Ovary (tissue), 9 donors: ENCODE data around the gene LRRC19. TPM values are rescaled to one million over a fixed set of nuclear protein-coding genes. Genes with fewer than 3 reads are reported as not detected.

Experiments used
- DNase-seq, 5 donors: peaks; one replicate each; pipeline ENCODE4 v3.0.0-alpha.2; 2019 to 2020
- H3K27ac ChIP-seq, 2 donors: fragments of 200-600 bp; one replicate each; pipeline versions ENCODE4 v1.5.1 to v1.8.0; 2019 to 2022
- H3K27me3 ChIP-seq: fragments of 200-600 bp; one replicate; pipeline ENCODE4 v1.8.0; 2022
- H3K36me3 ChIP-seq: fragments of 200-600 bp; sonication (generic); one replicate; pipeline ENCODE4 v1.5.1; 2019
- H3K4me1 ChIP-seq: one replicate; pipeline ENCODE4 v1.8.1; 2013; ENCODE audit warnings: mild to moderate bottlenecking, moderate library complexity; ENCODE audit not compliant: insufficient read depth
- H3K4me3 ChIP-seq: fragments of 200-600 bp; sonication (generic); one replicate; pipeline ENCODE4 v1.5.1; 2017
- H3K9me3 ChIP-seq, 2 donors: fragments of 200-600 bp in 1 of 2; sonication (generic) in 1 of 2; one replicate each; pipeline versions ENCODE4 v1.5.1 to v1.8.1; 2013 to 2019; ENCODE audit warnings: mild to moderate bottlenecking in 1 of 2, moderate library complexity in 1 of 2
- EP300 ChIP-seq: sonication (generic); formaldehyde crosslinking; IDR thresholded peaks from one replicate; pipeline ENCODE4 v1.6.1; 2017; ENCODE audit warnings: antibody characterized with exemption
- POLR2A ChIP-seq: fragments of 450-650 bp; IDR thresholded peaks from one replicate; pipeline ENCODE4 v1.6.1; 2017; ENCODE audit warnings: antibody characterized with exemption, mild to moderate bottlenecking, moderate library complexity
- WGBS, 3 donors: extraction: QIAGEN DNeasy Blood & Tissue Kit in 1 of 3; methylation state at CpG; one replicate each; pipeline versions ENCODE4 v1.1.5 to v1.1.7; 2013 to 2017; 5-methylcytosine and 5-hydroxymethylcytosine counted together
- intact Hi-C, 4 donors: fragments of 100-400 bp; cut with DNase I; formaldehyde crosslinking; loops; one replicate each; pipeline versions ENCODE4 v1.11.0 to v1.15.1; 2022 to 2023
- polyA plus RNA-seq, 2 donors: library from polyadenylated mRNA; stranded (reverse); fragments of 200-250 nt in 1 of 2; fragments of 350-450 nt in 1 of 2; fragmentation: Illumina TruSeq in 1 of 2; extraction: RNeasy Lipid Tissue Mini Kit (QIAGEN cat#74804) in 1 of 2; gene quantifications; one replicate each; pipeline ENCODE4 v1.2.3, GENCODE V29; 2013 to 2014
- total RNA-seq, 7 donors: library from RNA; depleted of rRNA in 2 of 7; stranded (reverse); fragments of >200 nt in 2 of 7; fragmentation: NEBNext Ultra II Directional in 3 of 7; extraction: Animal tissue kit (Norgen Biotek cat#: 25700) in 3 of 7; gene quantifications; one replicate each; pipeline versions ENCODE4 v1.1.0 to v1.2.4, GENCODE V29; 2016 to 2023
- TF ChIP-seq, protein P1 (sequence below), 3 donors: fragments of 450-650 bp in 2 of 3; fragments of 200-600 bp in 1 of 3; IDR thresholded peaks; one replicate each; pipeline versions ENCODE4 v1.5.1 to v1.8.0; 2016 to 2022; ENCODE audit warnings: antibody characterized with exemption in 3 of 3, mild to moderate bottlenecking in 1 of 3
- donor health status: DM: no; HTN: no; CAD: no; lungs with moderate emphysema.
- donor health status: DM: no; HTN: no; CAD: no.
- donor health status: Bipolar disorder and iron deficiency.
- donor health status: DM: yes; HTN: yes; CAD: no.
- donor health status: DM: no; HTN: no; CAD: no.
- donor health status: DM: yes; HTN: yes; CAD: no.

Gene LRRC19
- total and polyA plus RNA-seq, 9 donors = 0.08 TPM; not detected in 8

DNA sequence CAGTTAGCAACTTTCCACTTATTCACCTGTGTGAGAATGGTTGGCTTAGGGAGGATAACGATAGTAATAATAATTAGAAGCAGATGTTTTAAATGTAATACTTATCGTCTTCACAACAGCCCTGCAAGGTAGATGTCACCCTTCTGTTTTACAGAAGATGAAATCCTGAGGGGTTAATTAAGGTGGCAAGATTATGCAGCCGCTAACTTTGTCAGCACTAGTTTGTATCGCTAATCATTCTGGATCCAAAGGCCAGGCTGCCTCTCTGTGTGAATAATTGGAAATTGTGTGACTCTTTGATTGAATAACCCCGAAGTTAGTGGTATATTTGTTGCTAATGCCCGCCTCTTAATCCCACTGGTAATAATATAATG, 48.6 kb downstream of the LRRC19 start:
- DNase-seq = no peak
- WGBS, 3 donors = 9 to 17% (median 11%) methylated on average over 6 of the region's 6 CpGs
- Histone ChIP-seq H3K27ac (peak overlapping the region; percentile 51 to 69), H3K27me3 (no peaks in the 10 kb centered on the region), H3K4me1 (peaks cover 4% of the 10 kb centered on the region), H3K4me3 (peak overlapping the region; percentile 58), H3K36me3 (no peaks in the 10 kb centered on the region), H3K9me3 (no peaks in the 10 kb centered on the region)
- intact Hi-C loops = no loop called here
- TF ChIP-seq POLR2A (no peak), EP300 (no peak)
- TF ChIP-seq, protein P1, sequence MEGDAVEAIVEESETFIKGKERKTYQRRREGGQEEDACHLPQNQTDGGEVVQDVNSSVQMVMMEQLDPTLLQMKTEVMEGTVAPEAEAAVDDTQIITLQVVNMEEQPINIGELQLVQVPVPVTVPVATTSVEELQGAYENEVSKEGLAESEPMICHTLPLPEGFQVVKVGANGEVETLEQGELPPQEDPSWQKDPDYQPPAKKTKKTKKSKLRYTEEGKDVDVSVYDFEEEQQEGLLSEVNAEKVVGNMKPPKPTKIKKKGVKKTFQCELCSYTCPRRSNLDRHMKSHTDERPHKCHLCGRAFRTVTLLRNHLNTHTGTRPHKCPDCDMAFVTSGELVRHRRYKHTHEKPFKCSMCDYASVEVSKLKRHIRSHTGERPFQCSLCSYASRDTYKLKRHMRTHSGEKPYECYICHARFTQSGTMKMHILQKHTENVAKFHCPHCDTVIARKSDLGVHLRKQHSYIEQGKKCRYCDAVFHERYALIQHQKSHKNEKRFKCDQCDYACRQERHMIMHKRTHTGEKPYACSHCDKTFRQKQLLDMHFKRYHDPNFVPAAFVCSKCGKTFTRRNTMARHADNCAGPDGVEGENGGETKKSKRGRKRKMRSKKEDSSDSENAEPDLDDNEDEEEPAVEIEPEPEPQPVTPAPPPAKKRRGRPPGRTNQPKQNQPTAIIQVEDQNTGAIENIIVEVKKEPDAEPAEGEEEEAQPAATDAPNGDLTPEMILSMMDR (IDR thresholded peaks at IDR 0.05) = no peak

DNA sequence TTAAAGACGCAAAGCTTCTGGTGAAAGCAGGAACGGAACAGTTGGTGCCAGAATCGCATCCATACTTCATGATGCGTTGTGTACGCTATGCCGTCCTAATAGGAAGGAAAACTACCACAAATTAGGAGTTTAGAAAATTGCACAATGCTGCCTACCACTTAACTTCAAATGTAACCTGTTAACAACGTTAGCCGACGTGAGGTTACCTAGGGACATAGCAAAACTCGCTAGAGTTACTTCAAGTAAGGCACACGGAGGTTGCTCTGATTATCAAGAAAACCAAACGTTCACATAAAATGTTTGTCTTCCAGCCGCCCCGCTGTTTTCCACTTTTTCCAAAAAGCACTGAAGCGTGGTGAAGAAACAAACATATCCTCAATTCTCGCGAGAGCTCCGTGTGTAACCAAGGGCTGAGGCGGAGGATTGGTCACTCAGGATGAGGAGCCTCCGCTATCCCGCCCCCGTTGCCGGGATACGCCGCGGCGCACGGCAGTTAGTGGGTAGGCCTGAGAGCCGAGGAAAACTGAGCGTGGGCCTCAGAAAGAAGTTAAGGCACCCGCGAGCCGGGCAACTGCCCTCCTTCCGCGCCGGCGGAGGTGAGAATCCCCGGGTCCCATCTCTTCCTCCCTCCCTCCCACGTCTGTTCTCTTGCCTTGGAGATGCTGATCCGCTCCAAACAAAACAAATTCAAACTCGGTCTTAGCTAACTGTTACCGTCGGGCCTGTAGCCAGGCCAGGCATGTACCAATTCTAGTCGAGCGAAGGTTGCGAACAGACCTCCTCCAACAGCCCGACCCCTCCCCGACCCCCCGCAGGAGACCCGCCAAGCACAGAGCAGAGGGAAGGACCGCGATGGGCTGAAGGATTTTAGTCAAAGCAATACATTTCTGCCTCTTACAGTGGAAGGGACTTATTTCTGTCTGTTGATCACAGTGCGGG, 49.3 kb downstream of the LRRC19 start, which contains the start of gene IFT74:
IFT74 (plus strand) TSS at position 492 of the 939 bp plus-strand sequence. CDS start 5,556 bp downstream, outside the sequence.
- peaks cover 4% of the 10 kb centered on the region for H3K4me1 ChIP-seq
- 0 to 1% (median 1%) methylated on average over 53 of the region's 53 CpGs for WGBS, 3 donors
- intact Hi-C loops = no loop called here
- H3K27me3 ChIP-seq = no peaks in the 10 kb centered on the region
- no peaks in the 10 kb centered on the region for H3K36me3 ChIP-seq
- H3K4me3 ChIP-seq = peak within 1 kb of the TSS; percentile 58
- no peaks in the 10 kb centered on the region for H3K9me3 ChIP-seq
- DNase-seq = peak; percentile 95 to 99 (median 98)
- TF ChIP-seq EP300 (no peak), POLR2A (no peak)
- TF ChIP-seq, protein P1 (IDR thresholded peaks at IDR 0.05) = no peak
- peak within 1 kb of the TSS; percentile 51 to 69 for H3K27ac ChIP-seq

DNA sequence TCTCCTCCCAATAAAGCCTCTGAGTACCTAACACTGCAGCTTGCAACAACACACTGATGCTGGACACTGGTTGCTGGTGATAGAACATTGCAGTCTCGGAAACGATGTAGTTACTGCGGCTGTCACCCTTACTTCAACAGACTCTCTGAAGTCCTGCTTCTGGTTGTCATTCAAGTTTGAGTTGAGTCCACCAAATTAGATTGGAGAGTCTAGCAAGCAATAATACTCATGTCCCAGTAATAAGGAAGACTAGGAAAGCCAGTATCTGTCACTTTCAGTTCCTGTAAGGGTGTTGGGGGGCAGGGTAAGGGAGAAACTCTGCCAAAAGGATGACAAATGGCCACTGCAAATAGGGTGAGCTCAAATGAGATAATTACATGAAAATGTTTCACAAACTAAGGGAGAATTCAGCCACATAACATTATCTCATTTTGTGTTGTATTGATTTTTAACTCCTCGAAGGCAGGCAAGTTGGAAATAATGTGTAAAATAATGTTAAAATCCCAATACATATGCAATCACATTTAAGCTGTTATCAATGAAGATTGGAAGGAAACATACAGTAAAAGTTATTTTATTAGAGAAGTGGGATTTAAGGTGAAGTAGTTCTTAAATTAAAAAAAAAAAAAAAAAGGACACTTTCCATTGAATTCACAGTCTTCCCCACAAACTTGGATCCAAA, 50.1 kb downstream of the LRRC19 start:
- peaks cover 4% of the 10 kb centered on the region for H3K4me1 ChIP-seq
- H3K36me3 ChIP-seq = no peaks in the 10 kb centered on the region
- TF ChIP-seq EP300 (no peak), POLR2A (no peak)
- TF ChIP-seq, protein P1 (IDR thresholded peaks at IDR 0.05) = no peak
- peak overlapping the region in 1 of 2 donors; percentile 69 for H3K27ac ChIP-seq
- 31 to 48% (median 46%) methylated on average over 4 of the region's 4 CpGs for WGBS, 3 donors
- DNase-seq = no peak
- intact Hi-C loops = no loop called here
- no peaks in the 10 kb centered on the region for H3K27me3 ChIP-seq
- H3K4me3 ChIP-seq = peak overlapping the region; percentile 58
- H3K9me3 ChIP-seq = no peaks in the 10 kb centered on the region

DNA sequence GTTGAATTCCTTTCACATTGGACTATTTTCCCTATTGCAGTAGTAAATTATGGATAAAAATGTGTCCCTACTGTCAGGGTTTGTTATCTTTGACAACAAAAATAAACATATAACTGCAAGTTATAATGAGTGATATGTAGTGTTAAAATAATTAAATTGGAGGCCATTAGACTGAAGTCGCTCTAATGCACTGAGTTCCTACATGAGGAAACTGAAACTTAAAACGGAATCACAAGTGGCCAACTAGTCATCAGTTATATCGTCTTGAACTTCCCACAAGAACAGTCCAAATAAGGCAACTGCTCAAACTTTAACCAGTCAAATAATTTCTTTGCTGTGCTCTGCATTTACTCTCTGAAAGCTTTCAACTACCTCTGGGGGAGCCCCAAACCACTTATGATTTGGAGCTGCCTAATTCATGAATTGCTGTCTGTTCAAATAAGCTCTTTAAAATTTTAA, 51.4 kb downstream of the LRRC19 start:
- Histone ChIP-seq H3K4me1 (peaks cover 4% of the 10 kb centered on the region), H3K4me3 (no peak overlapping the region), H3K27me3 (no peaks in the 10 kb centered on the region), H3K27ac (no peak overlapping the region), H3K9me3 (no peaks in the 10 kb centered on the region), H3K36me3 (no peaks in the 10 kb centered on the region)
- DNase-seq = no peak
- intact Hi-C loops = no loop called here
- 74 to 78% (median 76%) methylated on average over 3 of the region's 3 CpGs for WGBS, 3 donors
- TF ChIP-seq EP300 (no peak), POLR2A (no peak)
- TF ChIP-seq, protein P1 (IDR thresholded peaks at IDR 0.05) = no peak
